Measurements from ENCODE around the gene CLECL1.
"Not testable (repeated sequence)": the region's sequence is repeated elsewhere in the genome, so short reads cannot be mapped to it uniquely, and the experiment has no call there.

CLECL1 gene

DNA sequence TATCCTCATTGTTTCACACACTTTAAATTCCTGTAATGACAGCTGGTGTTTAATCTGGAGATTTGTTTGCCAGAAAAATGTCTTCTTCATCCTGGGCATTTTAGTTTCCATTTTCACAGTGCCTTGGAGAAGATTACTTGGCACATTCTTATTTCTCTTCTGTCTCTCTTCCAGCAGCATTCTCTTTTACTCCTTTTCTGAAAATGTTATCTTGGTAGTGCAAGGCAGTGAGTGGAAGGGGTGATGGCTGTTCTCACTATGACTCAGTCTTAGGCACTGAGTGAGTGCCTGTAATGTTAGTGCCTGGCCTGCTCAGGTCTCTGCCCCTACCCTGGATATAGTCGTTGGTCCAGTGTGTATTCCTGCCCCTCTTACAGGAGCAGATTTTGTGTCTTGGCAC, 13.1 kb downstream of the CLECL1 start:
- no peak for DNase-seq (ENCODE audit: low spot score)

DNA sequence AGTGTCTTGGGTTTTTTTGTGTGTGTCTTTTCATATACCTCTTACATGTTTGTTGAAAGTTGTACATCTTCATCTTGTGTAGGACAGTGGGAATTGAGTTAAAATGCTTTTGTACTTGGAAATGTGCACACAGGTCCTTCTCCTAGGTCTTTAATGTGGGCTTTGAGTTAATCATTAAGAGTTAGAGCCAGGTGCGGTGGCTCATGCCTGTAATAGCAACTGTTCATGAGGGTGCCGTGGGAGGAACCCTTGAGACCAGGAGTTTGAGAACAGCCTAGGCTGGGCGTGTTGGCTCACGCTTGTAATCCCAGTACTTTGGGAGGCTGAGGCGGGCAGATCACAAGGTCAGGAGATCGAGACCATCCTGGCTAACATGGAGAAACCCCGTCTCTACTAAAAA, 13.9 kb downstream of the CLECL1 start:
- DNase-seq (ENCODE audit: low spot score) = no peak

DNA sequence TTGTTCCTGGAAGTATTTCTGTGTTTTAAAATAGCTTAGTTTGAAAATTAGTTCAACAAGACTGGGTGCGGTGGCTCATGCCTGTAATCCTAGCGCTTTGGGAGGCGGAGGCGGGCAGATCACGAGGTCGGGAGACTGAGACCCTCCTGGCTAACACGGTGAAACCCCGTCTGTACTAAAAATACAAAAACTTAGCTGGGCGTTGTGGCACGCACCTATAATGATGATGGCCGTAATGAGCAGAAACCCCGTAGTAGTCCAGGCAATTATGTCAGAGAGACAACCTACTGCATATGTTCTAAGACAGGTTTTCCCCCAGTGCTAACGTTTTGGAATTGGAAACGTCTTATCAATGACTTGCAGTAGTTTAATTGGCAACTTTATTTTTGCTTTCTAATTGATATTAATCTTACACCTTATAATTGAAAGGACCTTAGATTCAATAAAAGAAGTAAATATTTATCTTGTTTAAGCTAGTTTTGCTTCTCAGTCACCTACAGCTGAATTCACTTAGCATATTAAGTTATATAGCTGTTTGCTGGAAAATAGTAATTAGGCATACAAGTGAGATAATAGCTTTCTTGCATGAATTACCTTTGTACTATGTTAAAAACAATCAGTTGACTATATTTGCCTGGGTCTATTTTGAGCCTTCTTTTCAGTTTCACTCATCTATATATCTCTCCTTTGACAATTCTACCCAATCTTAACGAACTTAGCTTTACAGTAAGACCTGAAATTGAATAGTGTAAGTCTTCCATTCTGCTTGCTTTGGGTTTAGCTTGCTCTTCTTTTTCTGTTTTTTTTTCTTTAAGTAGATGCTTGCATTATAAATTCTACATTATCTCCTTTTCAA, 15.6 kb downstream of the CLECL1 start:
- no peak for DNase-seq (ENCODE audit: low spot score)

DNA sequence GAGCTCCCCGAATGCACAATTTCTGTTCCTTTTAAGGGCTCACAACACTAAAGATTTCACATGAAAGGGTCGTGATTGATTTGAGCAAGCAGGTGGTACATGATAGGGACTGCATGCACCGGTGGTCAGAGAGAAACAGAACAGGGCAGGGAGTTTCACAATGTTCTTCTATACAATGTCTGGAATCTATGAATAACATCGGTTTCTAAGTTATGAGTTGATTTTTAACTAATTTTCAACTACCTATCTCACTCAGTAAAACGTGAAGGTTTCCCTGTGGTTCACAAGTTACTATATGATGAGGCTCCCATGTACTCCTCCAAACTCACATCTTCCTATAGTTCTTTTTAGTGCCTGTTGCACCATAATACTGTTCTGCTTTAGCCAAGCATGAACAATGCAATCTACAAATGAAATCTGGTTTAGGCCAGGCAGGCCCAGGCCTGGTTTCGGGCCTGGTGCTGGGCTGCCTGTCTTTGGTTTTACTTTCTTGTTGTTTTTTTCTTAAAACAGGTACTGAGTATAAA, 19.8 kb downstream of the CLECL1 start:
- DNase-seq (ENCODE audit: low spot score) = not testable (repeated sequence)

DNA sequence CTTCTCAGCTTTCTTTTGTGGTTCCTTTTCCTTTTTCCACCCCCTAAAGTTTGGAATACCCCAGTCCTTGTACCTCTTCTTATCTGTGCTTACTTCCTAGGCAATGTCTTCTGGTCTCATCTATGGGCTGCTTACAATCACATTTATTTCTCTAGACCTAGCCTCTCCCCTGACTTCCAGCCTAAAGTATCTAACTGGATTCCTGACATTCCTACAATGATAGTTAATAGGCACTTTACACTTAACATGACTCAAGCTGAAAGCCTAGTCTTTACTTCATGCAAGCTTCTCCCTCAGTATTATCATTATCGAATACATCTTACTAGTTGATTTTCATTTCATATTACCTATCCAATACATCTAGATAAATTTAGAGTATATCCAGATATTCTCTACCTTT, 21.2 kb downstream of the CLECL1 start:
- DNase-seq (ENCODE audit: low spot score) = no peak

DNA sequence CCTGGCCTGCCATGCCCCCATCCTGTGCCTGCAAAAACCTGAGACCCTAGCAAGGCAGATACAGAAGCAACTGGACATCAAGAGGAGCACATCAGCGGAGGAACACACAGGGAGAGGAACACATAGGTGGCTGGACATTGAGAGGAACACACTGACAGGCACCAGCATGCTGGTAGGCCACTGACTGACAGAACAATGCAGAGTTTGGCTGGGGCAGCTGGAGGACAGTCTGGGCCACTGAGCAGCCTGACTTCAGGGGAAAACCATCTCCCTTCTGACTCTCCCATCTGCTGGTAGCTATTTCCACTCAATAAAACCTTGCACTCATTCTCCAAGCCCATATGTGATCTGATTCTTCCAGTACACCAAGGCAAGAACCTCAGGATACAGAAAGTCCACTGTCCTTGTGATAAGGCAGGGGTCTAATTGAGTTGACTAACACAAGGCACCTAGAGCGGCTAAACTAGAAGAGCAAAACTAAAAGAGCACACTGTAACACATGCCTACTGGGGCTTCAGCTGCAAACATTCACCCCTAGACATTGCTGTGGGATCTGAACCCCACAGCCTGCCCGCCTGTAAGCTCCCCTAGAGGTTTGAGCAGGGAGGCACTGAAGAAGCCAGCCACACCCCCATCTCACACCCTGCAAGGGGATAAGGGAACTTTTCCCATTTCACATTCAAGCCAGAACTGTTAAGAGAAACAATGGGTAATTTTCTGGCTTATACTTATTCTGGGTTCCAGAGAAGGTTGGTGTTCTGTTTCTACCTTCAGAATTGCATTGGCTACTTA, 22.1 kb downstream of the CLECL1 start:
- no peak for DNase-seq (ENCODE audit: low spot score)

DNA sequence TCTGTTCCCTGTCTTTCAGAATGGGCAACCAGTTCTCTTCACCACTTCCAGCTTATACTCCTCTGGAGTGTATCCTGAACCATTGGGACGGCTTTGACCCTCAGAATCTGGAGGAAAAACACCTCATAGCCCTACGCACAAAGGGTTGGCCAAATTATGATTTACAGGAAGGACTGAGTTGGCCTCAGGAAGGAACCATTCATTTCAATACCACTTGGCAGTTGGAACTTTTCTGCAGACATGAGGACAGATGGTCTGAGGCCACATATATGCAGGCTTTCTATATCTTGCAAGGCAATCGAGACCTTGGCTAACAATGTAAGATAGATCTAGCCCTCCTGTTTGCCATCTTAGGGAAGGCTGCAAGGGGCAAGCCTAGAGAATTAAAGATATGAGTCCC, 24.0 kb downstream of the CLECL1 start:
- DNase-seq (ENCODE audit: low spot score) = no peak

DNA sequence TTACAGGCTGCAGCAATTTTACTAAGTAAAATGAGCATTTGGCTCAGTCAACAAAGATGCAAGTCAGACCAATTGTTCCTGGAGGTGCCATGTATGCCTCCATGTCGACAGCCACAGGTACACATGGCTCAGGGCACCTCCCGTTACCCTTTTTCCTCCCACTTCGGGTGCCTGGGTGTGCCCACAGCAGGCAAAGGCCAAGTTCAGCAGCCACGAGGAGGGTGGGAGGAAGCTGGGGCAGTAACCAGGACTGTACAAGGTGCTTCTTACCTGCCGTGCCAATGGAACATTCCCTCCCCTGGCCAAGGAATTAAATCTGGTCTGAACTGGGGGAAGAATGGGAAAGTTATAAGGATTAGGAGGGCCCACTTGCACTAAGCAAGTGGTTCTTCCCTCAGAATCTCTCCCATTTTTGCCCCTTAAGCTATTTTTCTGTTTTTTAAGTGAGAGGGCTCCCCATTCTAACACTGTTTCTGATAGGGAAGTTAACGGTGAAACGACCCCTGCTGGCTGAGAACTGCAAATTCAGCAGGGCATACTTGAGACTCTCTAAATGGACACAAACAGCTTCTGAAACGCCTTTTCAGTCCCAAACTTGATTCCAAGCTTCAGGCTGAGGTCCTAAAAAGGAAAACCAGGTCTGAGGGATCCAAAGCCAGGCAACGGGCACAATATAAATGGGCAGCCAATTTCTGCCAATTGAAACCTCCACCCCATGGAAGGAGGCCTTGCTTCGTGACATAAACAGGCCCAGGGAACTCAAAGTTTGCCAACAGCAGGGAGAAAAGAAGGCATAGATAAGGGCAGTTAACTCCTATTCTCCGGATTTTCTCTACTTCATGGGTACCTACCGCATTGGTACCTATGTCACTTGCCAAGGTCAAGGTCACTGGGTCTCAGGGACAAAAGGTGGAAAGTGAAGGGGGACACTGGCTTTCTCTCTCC, 24.8 kb downstream of the CLECL1 start:
- peak; percentile 54 for DNase-seq (ENCODE audit: low spot score)

DNA sequence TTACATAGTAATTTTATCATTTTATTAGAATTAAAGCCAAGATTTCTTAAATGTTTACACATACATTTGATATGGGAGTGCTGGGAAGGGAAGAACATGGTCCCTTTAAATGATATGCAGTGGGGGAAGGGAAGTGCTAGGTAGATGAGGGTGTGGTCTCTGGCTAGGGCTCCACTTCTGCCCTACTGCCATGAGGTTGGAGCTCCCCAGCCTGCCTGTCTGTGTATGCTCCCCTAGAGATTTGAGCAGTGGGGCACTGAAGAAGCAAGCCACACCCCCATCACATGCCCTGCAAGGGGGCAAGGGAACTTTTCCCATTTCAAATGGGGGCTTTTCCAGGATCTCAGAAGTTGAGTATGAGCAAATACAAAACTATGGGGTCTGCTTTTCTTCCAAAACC, 25.5 kb downstream of the CLECL1 start:
- DNase-seq (ENCODE audit: low spot score) = no peak

DNA sequence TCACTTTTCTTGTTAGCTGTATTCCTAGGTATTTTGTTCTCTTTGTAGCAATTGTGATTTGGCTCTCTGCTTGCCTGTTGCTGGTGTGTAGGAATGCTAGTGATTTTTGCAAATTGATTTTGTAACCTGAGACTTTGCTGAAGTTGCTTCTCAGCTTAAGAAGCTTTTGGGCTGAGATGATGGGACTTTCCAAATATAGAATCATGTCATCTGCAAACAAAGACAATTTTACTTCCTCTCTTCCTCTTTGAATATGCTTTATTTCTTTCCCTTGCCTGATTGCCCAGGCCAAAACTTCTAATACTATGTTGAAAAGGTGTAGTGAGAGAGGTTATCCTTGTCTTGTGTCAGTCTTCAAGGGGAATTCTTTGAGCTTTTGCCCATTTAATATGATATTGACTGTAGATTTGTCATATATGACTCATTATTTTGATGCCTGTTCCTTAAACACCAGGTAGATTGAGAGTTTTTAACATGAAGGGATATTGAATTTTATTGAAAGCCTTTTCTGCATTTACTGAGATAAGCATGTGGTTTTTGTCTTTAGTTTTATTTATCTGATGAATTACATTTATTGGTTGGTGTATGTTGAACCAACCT, 26.7 kb downstream of the CLECL1 start:
- no peak for DNase-seq (ENCODE audit: low spot score)

DNA sequence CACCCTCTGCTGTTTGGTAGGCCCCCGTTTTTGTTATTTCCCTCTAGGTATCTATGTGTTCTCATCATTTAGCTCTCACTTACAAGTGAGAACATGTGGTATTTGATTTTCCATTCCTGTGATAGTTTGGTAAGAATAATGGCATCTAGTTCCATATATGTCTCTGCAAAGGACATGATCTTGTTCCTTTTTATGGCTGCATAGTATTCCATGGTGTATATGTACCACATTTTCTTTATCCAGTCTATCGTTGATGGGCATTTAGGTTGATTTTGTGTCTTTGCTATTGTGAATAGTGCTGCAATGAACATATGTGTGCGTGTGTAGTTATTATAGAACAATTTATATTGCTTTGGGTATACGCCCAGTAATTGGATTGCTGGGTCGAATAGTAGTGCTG, 28.3 kb downstream of the CLECL1 start:
- not testable (repeated sequence) for DNase-seq (ENCODE audit: low spot score)

DNA sequence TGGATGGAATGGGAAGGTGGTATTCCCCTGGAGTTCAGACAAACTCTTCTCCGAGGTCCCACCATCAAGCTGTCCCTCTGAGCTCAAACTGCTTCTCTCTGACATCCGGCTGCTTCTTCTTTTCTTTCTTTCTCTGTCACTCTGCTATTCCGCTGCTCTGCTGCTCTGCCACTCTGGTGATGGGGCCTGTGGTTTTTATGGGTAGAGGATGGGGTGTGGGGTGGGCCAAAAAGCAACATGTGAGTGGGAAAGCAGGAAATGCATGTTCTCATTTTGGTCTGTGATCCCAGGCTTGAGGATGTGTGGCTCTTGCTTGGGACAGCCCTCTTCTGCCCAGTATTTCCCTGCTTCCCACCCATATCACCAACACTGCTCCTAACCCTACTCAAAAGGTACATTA, 30.6 kb downstream of the CLECL1 start:
- no peak for DNase-seq (ENCODE audit: low spot score)

DNA sequence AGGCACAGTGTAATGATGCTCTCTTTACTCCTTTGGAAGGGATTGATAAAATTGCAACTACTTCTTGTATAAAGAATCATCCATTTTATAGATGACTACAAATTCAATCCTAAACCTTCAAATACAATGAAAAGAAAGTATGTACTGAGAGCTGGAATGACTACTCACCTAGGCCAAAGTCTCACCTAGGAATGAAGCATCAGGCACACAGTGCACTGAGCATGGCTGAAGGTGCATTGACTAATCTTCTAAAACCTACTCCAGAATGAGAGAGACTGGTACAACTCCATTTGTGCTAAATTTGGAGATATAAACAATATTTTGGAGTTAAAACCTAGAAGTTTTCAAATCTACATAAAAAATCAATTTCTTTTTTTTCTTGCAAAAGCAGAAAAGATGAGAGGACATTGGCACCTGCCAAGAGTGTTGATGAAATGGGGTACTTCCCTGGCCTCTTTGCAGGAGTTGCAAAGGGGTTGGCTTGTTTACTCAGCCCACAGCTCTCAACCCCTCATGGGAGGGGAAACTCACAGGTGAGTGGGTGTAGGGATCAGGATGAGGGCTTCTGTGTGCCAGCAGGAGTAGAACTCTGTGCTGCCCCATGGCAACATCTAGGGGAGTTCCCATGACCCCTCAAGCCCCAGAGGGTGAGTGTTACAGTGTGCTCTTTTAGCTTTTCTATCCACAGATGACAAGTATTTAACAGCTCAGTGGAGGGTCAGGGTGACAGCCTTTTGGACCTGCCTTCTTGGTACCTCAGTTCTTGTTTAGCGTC, 31.3 kb downstream of the CLECL1 start:
- DNase-seq (ENCODE audit: low spot score) = no peak

DNA sequence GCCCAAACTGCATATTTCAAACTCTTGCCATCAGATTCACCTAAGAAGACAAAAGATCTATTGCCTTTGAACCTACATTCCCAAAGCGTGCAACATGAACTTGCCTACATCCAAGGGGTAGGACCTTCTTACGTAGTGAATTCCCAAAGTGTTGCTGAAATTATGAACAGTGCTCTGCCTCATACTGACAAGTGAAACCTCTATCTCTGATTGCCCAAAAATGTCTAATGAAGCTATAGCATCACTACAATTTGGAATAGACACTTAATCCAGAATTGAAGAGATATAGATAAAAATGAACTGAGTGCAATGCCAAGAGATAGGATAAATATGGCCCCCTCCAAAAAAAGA, 32.3 kb downstream of the CLECL1 start:
- DNase-seq (ENCODE audit: low spot score) = no peak

DNA sequence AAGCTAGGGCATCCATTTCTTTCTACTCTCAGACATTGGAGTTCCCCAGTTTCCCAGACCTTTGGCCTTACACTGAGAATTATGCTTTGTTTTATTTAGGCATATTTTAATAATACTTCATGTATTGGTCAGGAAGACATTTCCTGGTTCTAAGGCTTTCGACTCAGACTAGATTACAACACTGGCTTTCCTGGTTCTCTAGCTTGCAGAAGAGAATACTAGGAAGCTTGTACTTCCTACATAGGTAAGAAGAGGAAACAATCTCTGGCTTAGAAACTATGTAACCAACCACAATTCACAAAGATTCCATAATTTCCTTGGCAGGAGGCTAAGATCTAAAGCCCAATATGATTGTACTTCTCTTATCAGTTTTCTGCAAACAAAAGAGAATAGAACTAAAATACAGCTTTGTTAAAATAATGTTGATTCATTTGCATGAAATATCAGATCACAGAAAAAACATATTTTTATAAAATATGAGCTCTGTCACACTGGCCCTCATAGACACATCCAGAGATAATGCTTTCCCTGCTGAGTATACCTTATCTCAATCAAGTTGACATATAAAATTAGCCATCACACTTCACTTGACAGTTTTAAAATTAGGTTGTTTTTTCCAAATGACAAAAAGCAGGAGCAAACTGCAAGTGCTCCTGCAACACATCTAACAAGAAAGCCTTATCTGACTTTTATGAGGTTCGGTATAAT, 32.8 kb downstream of the CLECL1 start:
- no peak for DNase-seq (ENCODE audit: low spot score)

DNA sequence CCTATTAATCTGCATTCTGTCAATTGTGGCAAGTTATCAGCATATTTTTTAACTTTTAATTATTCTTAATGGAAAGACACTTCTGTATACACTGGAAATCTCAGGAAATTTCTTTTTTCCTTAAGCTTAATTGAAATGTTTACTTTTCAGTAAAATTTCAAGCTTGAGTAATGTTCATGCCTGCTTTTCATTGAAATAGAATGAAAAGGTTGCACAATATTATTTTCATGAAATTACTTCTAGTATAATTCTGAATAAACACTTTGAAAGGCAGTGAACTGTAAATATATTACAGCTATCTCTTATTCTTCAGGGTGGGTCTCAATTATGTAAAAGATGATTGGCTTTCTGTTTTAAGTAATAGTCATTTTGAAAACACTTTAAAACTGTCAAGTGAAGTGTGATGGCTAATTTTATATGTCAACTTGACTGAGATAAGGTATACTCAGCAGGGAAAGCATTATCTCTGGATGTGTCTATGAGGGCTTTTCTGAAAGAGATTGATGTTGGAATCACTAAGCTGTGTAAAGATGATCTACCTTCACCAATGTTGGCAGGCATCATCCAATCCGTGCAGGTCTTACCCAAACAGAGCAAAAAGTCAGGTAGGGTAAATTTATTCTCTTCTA, 33.5 kb downstream of the CLECL1 start:
- no peak for DNase-seq (ENCODE audit: low spot score)

DNA sequence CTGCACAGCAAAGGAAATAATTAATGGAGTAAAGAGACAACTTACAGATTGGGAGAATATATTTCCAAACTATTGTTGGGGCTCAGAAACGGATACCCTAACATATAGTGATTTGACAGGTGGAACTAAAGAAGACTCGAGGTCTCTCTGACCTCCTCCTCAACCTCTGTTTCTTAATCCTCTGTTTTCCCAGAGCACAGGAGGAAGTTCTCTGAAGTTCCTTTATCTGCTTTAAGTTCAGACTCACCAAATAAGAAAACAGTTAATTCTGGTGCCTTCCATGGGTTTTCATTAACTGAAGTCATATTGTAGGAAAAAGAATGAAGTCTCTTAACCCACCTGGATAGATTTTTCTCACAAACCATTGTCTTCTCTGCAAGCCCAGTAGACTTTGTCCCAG, 34.2 kb downstream of the CLECL1 start:
- no peak for DNase-seq (ENCODE audit: low spot score)

DNA sequence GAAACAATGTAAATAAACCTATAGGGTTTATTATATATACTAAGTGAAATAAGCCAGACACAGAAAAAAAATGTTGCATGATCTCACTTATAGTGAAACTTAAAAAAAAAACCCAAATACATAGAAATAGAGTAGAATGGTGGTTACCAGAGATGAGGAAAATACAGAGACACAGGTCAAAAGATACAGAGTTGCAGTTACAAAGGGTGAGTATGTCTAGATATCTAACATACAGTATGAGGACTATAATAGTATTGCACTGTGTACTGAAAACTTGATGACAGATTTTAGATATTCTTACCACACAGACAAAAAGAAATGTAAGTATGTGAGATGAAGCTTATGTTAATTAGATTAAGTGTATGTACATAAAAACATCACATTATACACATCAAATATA, 35.3 kb downstream of the CLECL1 start:
- DNase-seq (ENCODE audit: low spot score) = no peak

DNA sequence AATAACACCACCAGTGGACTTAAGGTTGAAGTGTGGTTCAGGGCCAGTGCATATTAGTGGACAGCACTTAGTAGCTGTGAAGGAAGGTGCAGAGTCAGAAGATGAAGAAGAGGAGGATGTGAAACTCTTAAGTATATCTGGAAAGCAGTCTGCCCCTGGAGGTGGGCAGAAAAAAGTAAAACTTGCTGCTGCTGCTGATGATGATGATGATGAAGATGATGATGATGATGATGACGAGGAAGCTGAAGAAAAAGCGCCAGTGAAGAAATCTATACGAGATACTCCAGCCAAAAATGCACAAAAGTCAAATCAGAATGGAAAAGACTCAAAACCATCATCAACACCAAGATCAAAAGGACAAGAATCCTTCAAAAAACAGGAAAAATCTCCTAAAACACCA, 37.2 kb downstream of the CLECL1 start:
- DNase-seq (ENCODE audit: low spot score) = not testable (repeated sequence)

DNA sequence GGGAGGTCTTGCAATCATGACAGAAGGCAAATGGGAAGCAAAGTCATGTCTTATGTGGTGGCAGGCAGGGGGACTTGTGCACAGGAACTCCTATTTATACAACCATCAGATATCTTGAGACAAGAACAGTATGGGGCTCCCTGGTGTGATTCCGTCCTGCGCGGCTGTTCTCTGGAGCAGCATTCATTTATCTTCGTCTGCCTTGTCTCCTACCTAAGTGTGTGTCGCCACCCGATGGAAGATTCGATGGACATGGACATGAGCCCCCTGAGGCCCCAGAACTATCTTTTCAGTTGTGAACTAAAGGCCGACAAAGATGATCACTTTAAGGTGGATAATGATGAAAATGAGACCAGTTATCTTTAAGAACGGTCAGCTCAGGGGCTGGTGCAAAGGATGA, 37.7 kb downstream of the CLECL1 start:
- DNase-seq (ENCODE audit: low spot score) = not testable (repeated sequence)
